Neural progenitor cell (in vitro differentiated cells): ENCODE measurements around the gene RPL10. TPM values are rescaled to one million over a fixed set of nuclear protein-coding genes. Genes with fewer than 3 reads are reported as not detected.

ENCODE experiments used
- DNase-seq: peaks from one replicate; pipeline ENCODE4 v3.0.0-alpha.2; 2016; ENCODE audit warnings: low spot score
- H2AFZ ChIP-seq: fragments of 200-600 bp; sonication (generic); replicated peaks from 2 replicates; pipeline ENCODE4 v1.6.1; 2016; ENCODE audit warnings: antibody characterized with exemption
- H3F3A ChIP-seq: fragments of 200-600 bp; sonication (generic); 2 replicates; pipeline ENCODE4 v1.6.1; 2016; ENCODE audit warnings: antibody characterized with exemption, low read depth
- H3K27ac ChIP-seq: fragments of 200-600 bp; sonication (generic); 2 replicates; pipeline ENCODE4 v1.5.1; 2016; ENCODE audit warnings: mild to moderate bottlenecking
- H3K27me3 ChIP-seq: fragments of 200-600 bp; sonication (generic); 2 replicates; pipeline ENCODE4 v1.6.1; 2016; ENCODE audit warnings: mild to moderate bottlenecking, moderate library complexity
- H3K36me3 ChIP-seq: fragments of 200-600 bp; sonication (generic); 2 replicates; pipeline ENCODE4 v1.5.1; 2016
- H3K4me1 ChIP-seq: fragments of 200-600 bp; sonication (generic); 2 replicates; pipeline ENCODE4 v1.6.1; 2016; ENCODE audit warnings: mixed run types
- H3K4me2 ChIP-seq: fragments of 200-600 bp; sonication (generic); 2 replicates; pipeline ENCODE4 v1.6.1; 2016
- H3K4me3 ChIP-seq: fragments of 200-600 bp; sonication (generic); 2 replicates; pipeline ENCODE4 v1.5.1; 2016
- H3K79me2 ChIP-seq: fragments of 200-600 bp; sonication (generic); 2 replicates; pipeline ENCODE4 v1.6.1; 2016; ENCODE audit warnings: low read depth
- H3K9ac ChIP-seq: fragments of 200-600 bp; sonication (generic); 2 replicates; pipeline ENCODE4 v1.6.1; 2016
- H3K9me3 ChIP-seq: fragments of 200-600 bp; sonication (generic); 2 replicates; pipeline ENCODE4 v1.5.1; 2016; ENCODE audit warnings: low read depth
- H4K20me1 ChIP-seq: fragments of 200-600 bp; sonication (generic); 2 replicates; pipeline ENCODE4 v1.6.1; 2016; ENCODE audit warnings: low read depth
- H3K27ac Mint-ChIP-seq: 3 replicates; pipeline ENCODE4 v1.8.0; 2021; ENCODE audit warnings: mixed read lengths
- H3K27me3 Mint-ChIP-seq: 2 replicates; pipeline ENCODE4 v1.8.0; 2022; ENCODE audit warnings: low read depth, mild to moderate bottlenecking, inconsistent platforms, moderate library complexity, mixed read lengths; ENCODE audit not compliant: insufficient read depth
- H3K36me3 Mint-ChIP-seq: 3 replicates; pipeline ENCODE4 v1.8.0; 2021; ENCODE audit warnings: mixed read lengths
- H3K4me1 Mint-ChIP-seq: 3 replicates; pipeline ENCODE4 v1.8.0; 2021; ENCODE audit warnings: mixed read lengths
- H3K4me3 Mint-ChIP-seq: 3 replicates; pipeline ENCODE4 v1.8.0; 2021; ENCODE audit warnings: mild to moderate bottlenecking, moderate library complexity, mixed read lengths
- H3K9me3 Mint-ChIP-seq: 3 replicates; pipeline ENCODE4 v1.8.0; 2020; ENCODE audit warnings: mixed read lengths
- EZH2 ChIP-seq: fragments of 200-600 bp; sonication (generic); IDR thresholded peaks from 2 replicates; pipeline ENCODE4 v1.6.1; 2017; ENCODE audit warnings: antibody characterized with exemption, mild to moderate bottlenecking, moderate library complexity
- EZH2phosphoT487 ChIP-seq: fragments of 200-600 bp; sonication (generic); IDR thresholded peaks from 2 replicates; pipeline ENCODE4 v1.6.1; 2017; ENCODE audit warnings: antibody characterized with exemption
- total RNA-seq: library from RNA; depleted of rRNA; stranded (reverse); fragments of >200 nt; gene quantifications from 2 replicates; pipeline ENCODE4 v1.2.3, GENCODE V29; 2015; ENCODE audit warnings: low replicate concordance
- TF ChIP-seq, protein P1 (sequence below): fragments of 200-600 bp; sonication (generic); IDR thresholded peaks from 2 replicates; pipeline ENCODE4 v1.5.1; 2017; ENCODE audit warnings: antibody characterized with exemption, mild to moderate bottlenecking

Gene RPL10
- total RNA-seq, 1 donor from 2014 or later = 4,507 TPM

DNA sequence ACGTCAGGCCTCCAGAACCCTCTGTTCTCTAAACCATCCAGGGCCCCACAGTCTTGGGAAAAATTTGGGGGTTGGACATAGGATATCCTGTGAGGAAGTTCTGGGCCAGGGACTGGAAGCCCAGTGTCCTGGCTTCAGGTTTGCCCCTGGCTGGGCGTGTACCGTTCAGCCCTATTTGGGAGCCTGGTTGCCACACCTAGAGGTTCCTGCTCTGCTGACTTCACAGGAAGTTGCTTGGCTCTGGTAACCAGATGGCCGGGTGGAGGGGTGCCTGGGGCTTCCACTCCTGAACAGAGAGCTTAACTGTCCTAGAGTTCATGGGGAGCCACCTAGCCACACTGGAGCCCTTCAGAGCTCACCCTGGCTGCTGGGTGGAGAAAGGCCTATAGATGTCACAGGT, 14.3 kb downstream of the RPL10 start:
- Mint-ChIP-seq H3K9me3 (peaks cover 20% of the 10 kb centered on the region), H3K27me3 (peaks cover 2% of the 10 kb centered on the region)
- TF ChIP-seq, protein P1, sequence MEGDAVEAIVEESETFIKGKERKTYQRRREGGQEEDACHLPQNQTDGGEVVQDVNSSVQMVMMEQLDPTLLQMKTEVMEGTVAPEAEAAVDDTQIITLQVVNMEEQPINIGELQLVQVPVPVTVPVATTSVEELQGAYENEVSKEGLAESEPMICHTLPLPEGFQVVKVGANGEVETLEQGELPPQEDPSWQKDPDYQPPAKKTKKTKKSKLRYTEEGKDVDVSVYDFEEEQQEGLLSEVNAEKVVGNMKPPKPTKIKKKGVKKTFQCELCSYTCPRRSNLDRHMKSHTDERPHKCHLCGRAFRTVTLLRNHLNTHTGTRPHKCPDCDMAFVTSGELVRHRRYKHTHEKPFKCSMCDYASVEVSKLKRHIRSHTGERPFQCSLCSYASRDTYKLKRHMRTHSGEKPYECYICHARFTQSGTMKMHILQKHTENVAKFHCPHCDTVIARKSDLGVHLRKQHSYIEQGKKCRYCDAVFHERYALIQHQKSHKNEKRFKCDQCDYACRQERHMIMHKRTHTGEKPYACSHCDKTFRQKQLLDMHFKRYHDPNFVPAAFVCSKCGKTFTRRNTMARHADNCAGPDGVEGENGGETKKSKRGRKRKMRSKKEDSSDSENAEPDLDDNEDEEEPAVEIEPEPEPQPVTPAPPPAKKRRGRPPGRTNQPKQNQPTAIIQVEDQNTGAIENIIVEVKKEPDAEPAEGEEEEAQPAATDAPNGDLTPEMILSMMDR = no peak
- TF ChIP-seq EZH2phosphoT487 (no peak), EZH2 (no peak)

DNA sequence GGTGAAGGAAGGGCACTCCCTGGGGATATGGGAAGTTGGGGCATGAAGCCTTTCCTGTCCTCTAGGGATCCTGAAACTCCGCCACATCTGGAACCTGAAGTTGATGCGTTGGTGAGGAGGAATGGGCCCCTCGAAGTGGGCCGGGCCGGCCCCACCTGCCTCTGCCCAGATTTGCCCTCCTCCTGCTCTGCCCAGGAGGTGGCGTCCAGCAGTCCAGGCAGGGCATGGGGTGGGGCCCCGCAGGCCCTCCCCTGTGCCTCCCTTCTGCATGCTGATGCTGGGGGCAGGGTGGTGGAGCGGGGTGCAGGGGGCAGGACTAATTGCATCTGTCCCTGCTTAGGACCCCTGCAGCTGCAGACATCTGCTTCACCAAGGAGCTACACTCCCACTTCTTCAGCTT, 15.0 kb downstream of the RPL10 start:
- Histone ChIP-seq H3F3A (peaks cover 18% of the 10 kb centered on the region), H2AFZ (no peak overlapping the region), H3K27me3 (no peaks in the 10 kb centered on the region), H3K4me3 (no peak overlapping the region), H3K9ac (no peak overlapping the region), H3K9me3 (no peaks in the 10 kb centered on the region), H3K79me2 (peaks cover 8% of the 10 kb centered on the region), H3K36me3 (no peaks in the 10 kb centered on the region), H4K20me1 (no peaks in the 10 kb centered on the region), H3K4me2 (no peak overlapping the region), H3K4me1 (no peaks in the 10 kb centered on the region), H3K27ac (no peak overlapping the region)
- H3K27ac Mint-ChIP-seq = no peak overlapping the region
- peak overlapping the region; percentile 53 for H3K4me3 Mint-ChIP-seq
- TF ChIP-seq EZH2phosphoT487 (no peak), EZH2 (no peak)
- TF ChIP-seq, protein P1 = no peak
- peaks cover 4% of the 10 kb centered on the region for H3K27me3 Mint-ChIP-seq
- peaks cover 7% of the 10 kb centered on the region for H3K36me3 Mint-ChIP-seq
- no peak for DNase-seq
- peaks cover 13% of the 10 kb centered on the region for H3K4me1 Mint-ChIP-seq
- peaks cover 22% of the 10 kb centered on the region for H3K9me3 Mint-ChIP-seq

More for the DNA sequence above, 14.3 kb downstream of the RPL10 start:
- DNase-seq = no peak
- Histone ChIP-seq H4K20me1 (no peaks in the 10 kb centered on the region), H3K79me2 (peaks cover 8% of the 10 kb centered on the region), H3K9ac (no peak overlapping the region), H3K4me3 (peak overlapping the region; percentile 75), H3K27me3 (no peaks in the 10 kb centered on the region), H3K4me1 (no peaks in the 10 kb centered on the region), H2AFZ (no peak overlapping the region), H3K4me2 (peak overlapping the region; percentile 82), H3K9me3 (no peaks in the 10 kb centered on the region), H3K36me3 (no peaks in the 10 kb centered on the region), H3K27ac (no peak overlapping the region), H3F3A (peaks cover 18% of the 10 kb centered on the region)
- Mint-ChIP-seq H3K27ac (no peak overlapping the region), H3K4me1 (peaks cover 13% of the 10 kb centered on the region), H3K4me3 (peak overlapping the region; percentile 84), H3K36me3 (peaks cover 7% of the 10 kb centered on the region)

DNA sequence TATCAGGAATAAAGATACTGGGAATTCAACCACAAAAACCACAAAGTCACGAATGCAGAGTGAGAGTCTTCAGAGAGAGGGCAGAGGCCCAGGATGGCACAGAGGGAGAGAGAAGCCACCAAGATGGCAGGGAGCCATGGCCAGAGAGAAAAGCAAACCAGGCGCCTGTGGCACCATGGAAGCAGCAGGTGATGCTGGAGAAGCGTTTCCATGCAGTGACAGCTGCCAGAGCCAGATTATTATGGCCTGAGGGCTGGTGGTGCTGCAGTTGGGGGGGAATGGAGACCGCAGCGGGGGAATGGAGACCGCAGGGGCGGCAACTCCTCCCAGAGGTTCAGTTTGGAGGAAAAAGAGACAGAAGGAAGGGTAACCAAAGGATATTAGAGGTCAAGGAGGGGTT, 19.0 kb downstream of the RPL10 start:
- Histone ChIP-seq H3K9ac (no peak overlapping the region), H3K9me3 (no peaks in the 10 kb centered on the region), H3K4me3 (no peak overlapping the region), H3K4me1 (no peaks in the 10 kb centered on the region), H4K20me1 (no peaks in the 10 kb centered on the region), H3K27me3 (no peaks in the 10 kb centered on the region), H3F3A (no peaks in the 10 kb centered on the region), H3K36me3 (no peaks in the 10 kb centered on the region), H3K27ac (no peak overlapping the region), H3K4me2 (no peak overlapping the region), H3K79me2 (peaks cover 3% of the 10 kb centered on the region), H2AFZ (no peak overlapping the region)
- Mint-ChIP-seq H3K9me3 (peaks cover 26% of the 10 kb centered on the region), H3K4me3 (no peak overlapping the region), H3K4me1 (no peaks in the 10 kb centered on the region), H3K36me3 (peaks cover 7% of the 10 kb centered on the region), H3K27me3 (peaks cover 15% of the 10 kb centered on the region), H3K27ac (no peak overlapping the region)
- TF ChIP-seq, protein P1 = no peak
- TF ChIP-seq EZH2phosphoT487 (no peak), EZH2 (no peak)
- DNase-seq = no peak
